Skeletal muscle satellite cell (primary cell): ENCODE data around the gene DOK4. TPM values are rescaled to one million over a fixed set of nuclear protein-coding genes. Genes with fewer than 3 reads are reported as not detected.

Experiments
- H3K27me3 ChIP-seq: 2 replicates; pipeline ENCODE4 v1.7.0; 2013; ENCODE audit warnings: low read length; ENCODE audit not compliant: control insufficient read depth, insufficient read depth
- H3K36me3 ChIP-seq: 2 replicates; pipeline ENCODE4 v1.7.0; 2013; ENCODE audit warnings: mild to moderate bottlenecking, control low read depth, low read length; ENCODE audit not compliant: insufficient read depth
- H3K4me1 ChIP-seq: 2 replicates; pipeline ENCODE4 v1.7.0; 2013; ENCODE audit warnings: low read length; ENCODE audit not compliant: control insufficient read depth, insufficient read depth
- H3K4me2 ChIP-seq: 2 replicates; pipeline ENCODE4 v1.7.0; 2013; ENCODE audit warnings: mild to moderate bottlenecking, low read length
- H3K4me3 ChIP-seq: 2 replicates; pipeline ENCODE4 v1.7.0; 2013; ENCODE audit warnings: low read length
- H3K9ac ChIP-seq: 2 replicates; pipeline ENCODE4 v1.7.0; 2013; ENCODE audit warnings: mild to moderate bottlenecking, low read depth, low read length, moderate library complexity
- H3K9me3 ChIP-seq: replicated peaks from 2 replicates; pipeline ENCODE4 v1.7.0; 2013; ENCODE audit warnings: mild to moderate bottlenecking, control low read depth, low read length
- total RNA-seq: library from RNA; depleted of rRNA; stranded (reverse); fragments of >200 nt; gene quantifications from 2 replicates; pipeline ENCODE4 v1.2.3, GENCODE V29; 2012; rRNA removed

Gene DOK4
- total RNA-seq, result 27.5 and 28.9 TPM in 2 replicates

DNA sequence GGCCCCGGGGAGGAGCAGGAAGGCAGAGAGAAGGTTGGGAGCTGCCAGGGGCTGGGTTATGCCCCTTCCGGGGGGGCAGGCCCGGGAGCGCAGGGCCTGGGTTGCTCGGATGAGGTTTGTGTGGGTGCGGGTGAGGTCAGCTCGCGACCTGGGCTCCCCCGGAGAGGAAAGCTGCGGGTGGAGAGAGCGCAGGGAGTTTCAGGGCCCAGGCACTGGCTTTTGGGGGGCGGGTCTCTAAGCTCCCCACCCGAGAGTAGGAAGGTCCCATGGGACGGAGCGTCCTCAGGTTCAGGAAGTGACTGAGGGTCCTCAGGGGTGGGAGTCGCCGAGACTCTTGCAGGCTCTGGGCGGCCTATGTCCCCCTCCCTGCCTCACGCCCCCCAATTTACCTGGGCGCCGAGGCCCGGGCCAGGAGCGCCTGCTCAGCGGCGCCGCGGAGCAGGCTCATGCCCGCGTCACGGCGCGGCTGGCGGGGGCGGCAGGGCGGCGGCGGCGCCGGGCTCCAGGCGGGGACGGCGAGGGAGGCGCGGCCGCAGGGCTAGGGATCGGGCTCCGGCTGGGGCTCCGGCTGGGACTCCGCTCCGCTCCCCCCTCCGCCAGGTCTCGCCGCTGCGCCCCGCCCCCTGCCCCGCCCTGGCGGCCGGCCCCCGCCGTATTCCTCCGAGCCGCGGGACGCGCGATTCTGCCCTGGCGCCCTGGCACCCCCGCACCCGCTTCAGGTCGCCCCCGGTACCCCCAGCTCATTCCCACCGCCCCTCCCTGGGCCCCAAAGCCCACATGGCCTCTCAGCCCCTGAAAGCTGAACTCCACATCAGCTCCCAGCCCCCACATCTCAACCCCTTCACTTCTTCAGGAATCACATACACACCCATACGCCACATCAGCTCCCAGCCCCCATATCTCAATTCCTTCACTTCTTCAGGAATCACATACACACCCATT is at the start of gene DOK4:
Gene DOK4, minus strand, starts transcription at position 578 of the 942 bp plus-strand sequence. CDS start 6,986 bp downstream, outside the sequence.
- Histone ChIP-seq H3K4me2 (peak within 1 kb of the TSS; percentile 99), H3K27me3 (peaks cover 3% of the 10 kb centered on the region), H3K4me1 (peaks cover 19% of the 10 kb centered on the region), H3K4me3 (peak within 1 kb of the TSS; percentile 98), H3K9ac (peak within 1 kb of the TSS; percentile 89), H3K36me3 (no peaks in the 10 kb centered on the region), H3K9me3 (no peaks in the 10 kb centered on the region)

DNA sequence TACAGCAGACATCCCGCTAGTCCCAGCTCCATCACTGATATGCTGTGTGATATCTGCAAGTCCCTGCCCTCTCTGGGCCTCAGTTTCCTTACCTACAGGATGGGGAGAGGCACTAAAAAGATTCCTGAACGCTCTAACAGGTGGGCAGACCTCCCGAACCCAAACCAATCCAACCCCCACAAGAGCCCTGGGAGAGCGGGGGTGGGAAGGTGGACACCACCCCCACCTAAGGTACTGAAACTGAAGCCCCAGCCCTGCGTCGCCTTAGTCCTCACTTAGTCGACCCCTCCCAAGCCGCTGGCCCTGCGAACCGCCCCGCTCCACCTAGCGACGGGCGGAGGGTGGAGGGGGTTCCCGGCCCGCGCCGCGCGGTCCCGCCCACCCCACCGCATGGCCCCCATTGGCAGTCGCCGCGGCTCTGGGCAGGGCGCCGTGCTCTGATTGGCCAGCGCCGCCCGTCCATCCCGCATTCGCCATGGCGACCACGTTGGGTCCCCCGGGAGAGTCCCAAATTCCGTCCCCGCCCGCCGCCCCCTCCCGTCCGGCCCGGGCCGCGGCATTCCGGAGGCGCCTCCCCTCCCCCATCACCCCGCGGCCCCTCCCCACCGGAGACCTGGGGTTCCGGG is 49.5 kb upstream of the DOK4 start:
- peaks cover 27% of the 10 kb centered on the region for H3K4me1 ChIP-seq
- H3K36me3 ChIP-seq, result no peaks in the 10 kb centered on the region
- peak overlapping the region; percentile 99 for H3K4me2 ChIP-seq
- no peaks in the 10 kb centered on the region for H3K9me3 ChIP-seq
- H3K27me3 ChIP-seq, result peaks cover 34% of the 10 kb centered on the region
- peak overlapping the region; percentile 85 for H3K9ac ChIP-seq
- H3K4me3 ChIP-seq, result peak overlapping the region; percentile 89

DNA sequence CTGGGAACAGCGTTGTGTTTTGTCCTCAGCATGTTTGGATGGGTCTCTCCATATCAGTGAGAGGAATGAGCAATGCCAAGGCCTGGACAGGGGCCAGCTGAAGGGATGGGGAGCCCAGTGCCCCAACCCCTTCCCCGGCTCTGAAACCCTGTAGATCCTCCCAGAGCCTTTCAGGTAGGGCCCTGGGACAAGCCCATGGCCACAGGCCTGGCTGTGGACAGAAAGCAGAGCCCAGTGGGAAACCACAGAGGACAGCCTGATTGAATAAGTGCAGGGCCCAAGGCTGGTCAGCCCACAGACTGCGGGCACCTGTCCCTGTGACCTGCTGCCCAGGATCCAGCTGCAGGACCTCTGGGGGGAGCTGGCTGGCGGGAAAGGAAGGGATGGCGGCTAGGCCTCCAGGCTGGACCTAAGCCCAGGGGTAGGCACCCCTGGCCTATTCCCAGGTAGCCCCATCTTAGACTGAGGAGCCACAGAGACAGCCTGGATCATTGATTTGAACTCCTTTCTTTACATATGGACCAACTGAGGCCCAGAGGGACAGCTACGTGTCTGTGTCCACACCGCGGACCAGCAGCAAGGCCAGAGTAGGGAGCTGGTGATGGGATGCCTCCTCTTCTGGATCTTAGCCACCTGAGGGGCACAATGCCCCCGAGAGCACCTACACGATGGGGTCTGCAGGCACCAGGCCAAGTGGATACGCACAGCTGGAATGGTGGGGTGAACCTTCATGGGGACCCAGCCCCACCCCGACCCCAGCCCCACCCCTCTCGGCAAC is 48.8 kb upstream of the DOK4 start:
- H3K4me1 ChIP-seq, result peaks cover 33% of the 10 kb centered on the region

DNA sequence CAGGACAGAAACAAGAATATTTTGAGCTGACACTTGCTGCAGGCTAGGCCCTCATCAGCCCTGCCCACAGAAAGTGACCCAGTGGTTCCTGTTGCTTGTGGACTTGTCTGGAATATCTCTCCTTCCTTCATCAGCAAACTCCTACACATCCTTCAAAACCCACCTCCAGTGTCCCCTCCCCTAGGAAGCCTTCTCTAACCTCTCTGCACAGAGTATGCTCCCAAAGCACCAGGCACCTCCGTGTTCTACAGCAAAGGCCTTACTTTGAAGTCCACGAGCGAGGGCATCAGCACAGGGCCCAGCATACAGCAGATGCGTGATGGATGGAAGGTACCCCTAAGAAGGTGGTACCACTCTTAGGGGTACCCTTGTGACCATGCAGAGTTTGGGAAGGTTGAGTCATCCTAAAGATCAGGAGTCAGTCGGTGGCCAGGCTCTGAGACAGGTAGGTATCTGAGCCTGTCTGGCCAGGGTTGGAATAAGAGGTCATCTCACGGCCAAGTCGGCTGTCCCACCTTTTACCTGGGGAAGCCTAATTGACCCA is 48.1 kb upstream of the DOK4 start:
- H3K9me3 ChIP-seq, result no peaks in the 10 kb centered on the region
- peaks cover 28% of the 10 kb centered on the region for H3K27me3 ChIP-seq
- no peak overlapping the region for H3K4me2 ChIP-seq
- H3K9ac ChIP-seq, result no peak overlapping the region
- H3K4me1 ChIP-seq, result peaks cover 37% of the 10 kb centered on the region
- H3K4me3 ChIP-seq, result no peak overlapping the region
- no peaks in the 10 kb centered on the region for H3K36me3 ChIP-seq

More for the DNA sequence above, 48.8 kb upstream of the DOK4 start:
- Histone ChIP-seq H3K4me2 (peak overlapping the region; percentile 99), H3K4me3 (peak overlapping the region; percentile 89), H3K9ac (peak overlapping the region; percentile 82), H3K27me3 (peaks cover 29% of the 10 kb centered on the region), H3K36me3 (no peaks in the 10 kb centered on the region), H3K9me3 (no peaks in the 10 kb centered on the region)

DNA sequence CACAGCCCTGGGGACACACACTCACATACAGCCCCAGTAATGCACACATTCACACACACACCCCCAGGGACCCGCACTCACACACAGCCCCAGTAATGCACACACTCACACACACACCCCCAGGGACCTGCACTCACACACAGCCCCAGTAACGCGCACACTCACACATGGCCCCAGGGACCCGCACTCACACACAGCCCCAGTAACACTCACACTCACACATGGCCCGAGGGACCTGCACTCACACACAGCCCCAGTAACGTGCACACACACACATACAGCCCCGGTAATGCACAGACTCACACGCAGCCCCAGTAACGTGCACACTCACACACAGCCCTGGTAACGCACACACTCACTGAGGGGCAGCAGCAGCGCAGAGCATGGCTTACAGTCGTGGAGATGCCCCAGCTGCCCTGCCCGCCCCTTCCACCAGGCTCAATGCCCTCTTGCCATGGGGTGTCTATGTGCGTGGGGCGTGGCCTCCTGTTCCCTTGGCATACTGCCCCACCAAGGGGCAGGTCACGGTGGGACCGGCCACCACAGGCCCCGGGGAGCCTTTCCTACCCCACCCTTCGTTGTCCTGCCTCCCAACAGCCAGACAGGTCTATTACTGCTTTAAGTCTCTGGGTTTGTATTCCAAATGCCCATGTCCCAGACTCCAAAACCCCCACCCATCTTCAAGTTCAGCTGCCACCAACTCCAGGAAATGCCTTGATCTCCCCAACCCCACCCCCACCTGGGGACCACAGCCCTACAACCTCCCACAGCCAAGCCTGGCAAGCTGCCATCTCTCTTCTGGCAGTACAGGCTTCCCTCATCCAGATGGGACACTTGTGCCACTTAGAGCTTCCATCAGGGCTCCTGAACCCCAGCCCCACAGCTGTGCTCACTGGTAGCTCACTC is 47.4 kb upstream of the DOK4 start:
- no peaks in the 10 kb centered on the region for H3K9me3 ChIP-seq
- no peak overlapping the region for H3K9ac ChIP-seq
- H3K4me3 ChIP-seq, result no peak overlapping the region
- no peak overlapping the region for H3K4me2 ChIP-seq
- peaks cover 21% of the 10 kb centered on the region for H3K27me3 ChIP-seq
- peaks cover 37% of the 10 kb centered on the region for H3K4me1 ChIP-seq
- no peaks in the 10 kb centered on the region for H3K36me3 ChIP-seq

DNA sequence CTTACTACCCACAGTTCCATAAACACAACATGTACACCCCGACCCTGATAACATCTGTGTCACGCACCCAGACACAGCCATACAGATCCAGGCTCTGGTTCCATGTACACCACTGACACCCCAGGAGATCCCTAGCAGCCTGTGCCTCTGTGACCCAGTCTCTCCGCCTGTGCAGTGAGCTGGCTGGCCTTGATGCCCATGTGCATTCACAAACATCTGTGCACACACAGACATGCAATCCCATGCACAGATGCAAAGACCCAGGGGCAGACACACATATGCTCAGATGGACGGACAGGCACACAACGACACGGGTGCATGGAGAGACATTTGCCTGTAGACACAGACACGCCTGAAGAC is 46.0 kb upstream of the DOK4 start:
- Histone ChIP-seq H3K27me3 (peaks cover 7% of the 10 kb centered on the region), H3K4me3 (no peak overlapping the region), H3K4me2 (no peak overlapping the region), H3K36me3 (no peaks in the 10 kb centered on the region), H3K9me3 (no peaks in the 10 kb centered on the region), H3K9ac (no peak overlapping the region), H3K4me1 (peaks cover 37% of the 10 kb centered on the region)

DNA sequence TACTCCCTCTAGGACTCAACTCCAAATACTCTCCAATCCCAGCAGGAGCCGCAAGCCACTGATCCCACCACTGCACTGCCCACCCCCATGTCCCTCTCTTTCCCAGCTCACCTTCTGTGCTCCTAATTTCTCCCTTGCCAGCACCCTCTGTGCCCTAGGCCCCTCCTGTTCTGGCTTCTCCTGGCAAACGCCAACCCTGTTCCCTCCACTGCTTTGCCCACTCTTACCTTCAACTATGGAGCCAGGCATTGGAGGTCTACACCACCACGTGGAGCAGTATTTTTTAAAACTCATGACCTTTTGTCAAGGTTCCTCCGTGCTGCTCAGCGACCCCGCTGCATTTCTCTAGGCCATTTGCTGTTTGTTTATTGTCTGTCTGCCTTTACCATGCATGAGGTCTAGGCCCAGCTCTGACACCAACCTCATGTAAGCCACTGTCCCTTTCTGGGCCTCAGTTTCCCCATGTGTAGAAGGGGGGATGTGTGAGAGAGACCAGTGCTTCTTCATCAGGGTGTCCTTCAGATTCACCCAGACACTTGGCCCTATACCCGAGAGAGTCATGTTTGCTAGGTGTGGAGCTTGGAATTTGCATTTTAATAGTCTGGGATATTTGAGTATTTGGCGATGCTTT is 45.5 kb upstream of the DOK4 start:
- Histone ChIP-seq H3K27me3 (peaks cover 2% of the 10 kb centered on the region), H3K4me1 (peaks cover 32% of the 10 kb centered on the region), H3K9me3 (no peaks in the 10 kb centered on the region), H3K4me2 (no peak overlapping the region), H3K9ac (no peak overlapping the region), H3K4me3 (no peak overlapping the region), H3K36me3 (no peaks in the 10 kb centered on the region)

DNA sequence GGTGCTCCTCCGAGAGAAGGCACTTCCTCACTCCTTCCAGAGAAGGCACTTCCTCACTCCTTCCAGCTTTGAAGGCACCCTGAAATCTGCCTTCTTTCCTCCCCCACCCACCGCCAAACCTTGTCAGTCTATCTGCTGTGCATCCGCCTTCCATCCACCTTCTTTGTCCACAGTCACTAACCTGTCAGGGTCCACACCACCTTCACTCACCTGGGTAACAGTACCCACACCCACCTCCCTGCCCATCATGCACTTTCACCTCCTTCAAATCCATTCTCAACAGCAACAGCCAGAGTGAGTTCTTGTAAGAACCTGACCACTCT is 44.9 kb upstream of the DOK4 start:
- Histone ChIP-seq H3K36me3 (no peaks in the 10 kb centered on the region), H3K4me2 (no peak overlapping the region), H3K4me1 (peaks cover 30% of the 10 kb centered on the region), H3K4me3 (no peak overlapping the region), H3K27me3 (no peaks in the 10 kb centered on the region), H3K9ac (no peak overlapping the region), H3K9me3 (no peaks in the 10 kb centered on the region)

DNA sequence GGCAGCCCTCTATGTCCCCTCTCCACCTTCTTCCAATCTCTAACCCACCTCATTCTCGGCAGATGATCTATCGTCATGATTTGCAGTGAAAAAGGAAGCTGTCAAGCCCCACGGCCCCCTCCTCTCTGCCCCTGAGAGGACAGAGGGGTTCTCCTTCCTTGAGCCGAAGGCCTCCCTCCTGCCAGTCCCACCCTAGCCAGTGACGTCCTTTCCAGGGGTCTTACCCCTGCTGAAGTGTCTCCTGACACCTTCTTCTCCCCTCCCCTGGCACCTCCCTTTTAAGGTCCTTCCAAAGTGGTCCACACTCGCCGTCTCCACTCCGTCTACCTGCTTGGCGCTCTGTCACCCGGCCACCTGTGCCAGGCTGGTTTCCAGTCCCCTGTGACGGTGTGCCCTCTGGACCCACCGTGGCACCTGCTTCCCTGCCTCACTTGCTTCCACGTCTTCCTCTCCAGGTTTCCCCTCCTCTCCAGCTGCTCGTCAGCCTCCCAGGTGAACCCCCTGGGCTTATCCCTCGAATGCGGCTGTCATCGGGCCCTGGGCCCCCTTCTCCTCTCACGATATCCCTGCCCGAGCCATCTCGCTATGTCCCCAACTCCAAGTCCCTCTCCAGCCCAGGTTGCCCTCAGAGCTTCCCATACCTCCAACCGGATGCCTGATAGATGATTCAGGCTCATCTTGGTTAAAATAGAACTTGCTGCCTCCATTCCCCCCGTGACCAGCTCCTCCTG is 44.4 kb upstream of the DOK4 start:
- no peak overlapping the region for H3K4me2 ChIP-seq
- peaks cover 30% of the 10 kb centered on the region for H3K4me1 ChIP-seq
- no peak overlapping the region for H3K9ac ChIP-seq
- H3K4me3 ChIP-seq, result no peak overlapping the region
- no peaks in the 10 kb centered on the region for H3K9me3 ChIP-seq
- H3K27me3 ChIP-seq, result no peaks in the 10 kb centered on the region
- no peaks in the 10 kb centered on the region for H3K36me3 ChIP-seq

DNA sequence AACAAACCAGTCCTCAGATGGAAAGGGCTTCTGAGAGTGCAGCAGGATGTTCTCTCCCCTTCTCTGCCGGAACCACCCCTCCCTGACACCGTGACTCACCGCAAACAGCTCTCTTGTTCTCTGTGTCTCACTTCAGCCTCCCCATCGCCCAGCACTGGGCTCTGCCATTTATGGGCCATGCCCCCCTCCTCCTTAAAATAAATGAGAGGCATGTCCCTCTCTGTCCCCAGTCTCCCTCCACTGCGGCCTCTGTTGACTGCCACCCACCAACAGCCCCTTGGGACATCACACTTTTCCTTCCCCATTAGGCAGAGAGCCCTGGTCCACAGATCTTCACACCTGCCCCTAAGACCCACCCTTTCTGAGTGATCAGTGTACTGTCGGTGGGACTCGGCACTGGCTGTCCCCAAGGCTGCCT is 43.8 kb upstream of the DOK4 start:
- no peaks in the 10 kb centered on the region for H3K36me3 ChIP-seq
- H3K4me2 ChIP-seq, result peak overlapping the region; percentile 25
- no peak overlapping the region for H3K4me3 ChIP-seq
- H3K9ac ChIP-seq, result no peak overlapping the region
- no peaks in the 10 kb centered on the region for H3K9me3 ChIP-seq
- H3K27me3 ChIP-seq, result no peaks in the 10 kb centered on the region
- peaks cover 28% of the 10 kb centered on the region for H3K4me1 ChIP-seq
